ENCODE results near the gene PDE9A. TPM values are rescaled to one million over a fixed set of nuclear protein-coding genes. Genes with fewer than 3 reads are reported as not detected.

Gene PDE9A
- total and polyA plus RNA-seq, 2 of the 4 experiments (the other 2 are of a cell fraction) = 0.89 to 0.90 TPM

GRCh38 chr21:42660118-42660470 is 6.7 kb downstream of the PDE9A start:
- peaks cover 11% of the 10 kb centered on the region for H3K9me1 ChIP-seq (ENCODE audit: insufficient read depth, low read length)
- ATAC-seq (ENCODE audit: low read depth) (no peak), DNase-seq (no peak)
- no peak overlapping the region for H2AK5ac ChIP-seq (ENCODE audit: low read depth, low read length)
- no peak overlapping the region for H2BK5ac ChIP-seq (ENCODE audit: low read depth, low read length, poor library complexity, severe bottlenecking)
- no peaks in the 10 kb centered on the region for H3K9me3 ChIP-seq (ENCODE audit: control insufficient read depth, insufficient read depth, low read length)
- no peak overlapping the region for H3K9ac ChIP-seq (ENCODE audit: low read depth, low read length)
- no peak overlapping the region for H2BK15ac ChIP-seq (ENCODE audit: low read depth, low read length)
- no peak overlapping the region for H3K27ac ChIP-seq (ENCODE audit: insufficient read depth, low read length)
- no peak overlapping the region for H4K91ac ChIP-seq (ENCODE audit: insufficient read depth, low read depth, low read length)
- no peak overlapping the region for H3K18ac ChIP-seq (ENCODE audit: low read depth, low read length)
- H3K36me3 ChIP-seq (ENCODE audit: control insufficient read depth, insufficient read depth, low read length) = no peaks in the 10 kb centered on the region
- H4K8ac ChIP-seq (ENCODE audit: low read depth in 2 of 2, low read length in 2 of 2) = no peak overlapping the region
- H4K5ac ChIP-seq (ENCODE audit: low read depth, low read length) = no peak overlapping the region
- no peak overlapping the region for H2AFZ ChIP-seq (replicated peaks; ENCODE audit: low read length, poor library complexity)
- no peak overlapping the region for H3K4ac ChIP-seq (ENCODE audit: low read depth, low read length)
- 0 out of 4 replicates have a peak, but pooled peaks cover 0 to 8% of the 10 kb centered on the region in 2 experiments for H3K79me1 ChIP-seq (ENCODE audit: low read depth in 1 of 2, low read length in 2 of 2)
- ChIA-PET POLR2A (ENCODE audit: unreplicated experiment) (no interaction called here), CTCF (no interaction called here)
- H3K23ac ChIP-seq (ENCODE audit: low read depth, low read length) = no peak overlapping the region
- no peak overlapping the region for H3K14ac ChIP-seq (replicated peaks; ENCODE audit: low read depth, low read length)
- in situ Hi-C loops (cut with MboI; ENCODE audit: low sequenced_read_pairs) = no loop called here
- peaks cover 8% of the 10 kb centered on the region for H4K20me1 ChIP-seq (ENCODE audit: insufficient read depth, low read length)
- no peak overlapping the region for H3K4me3 ChIP-seq (ENCODE audit: insufficient read depth, low read depth, low read length)
- BruUV-seq (replicated peaks) = no TSS peak
- no peak overlapping the region for H2AK9ac ChIP-seq (replicated peaks; ENCODE audit: low read depth, low read length, poor library complexity)
- H3K56ac ChIP-seq (ENCODE audit: extremely low read depth, insufficient read depth, low read length) = no peak overlapping the region
- no peak overlapping the region for H2BK20ac ChIP-seq (ENCODE audit: low read depth, low read length)
- peaks cover 2% of the 10 kb centered on the region; the same call in 1 of the 2 replicates for H3K4me1 ChIP-seq (ENCODE audit: control insufficient read depth, insufficient read depth, low read length)
- TF ChIP-seq CHD1 (IDR thresholded peaks at IDR 0.05; ENCODE audit: low read depth, low read length) (no peak), RFX5 (IDR thresholded peaks at IDR 0.05; ENCODE audit: low read depth, low read length) (no peak), RCOR1 (IDR thresholded peaks at IDR 0.05; ENCODE audit: insufficient replicate concordance, low read length) (no peak), FOS (IDR thresholded peaks at IDR 0.05; ENCODE audit: low read depth, low read length) (no peak), MXI1 (IDR thresholded peaks at IDR 0.05; ENCODE audit: borderline replicate concordance, low read depth, low read length) (no peak), MAZ (IDR thresholded peaks at IDR 0.05; ENCODE audit: borderline replicate concordance, low read depth, low read length) (no peak), POLR2A (IDR thresholded peaks at IDR 0.05; ENCODE audit: low read depth, low read length) (no peak), RAD21 (IDR thresholded peaks at IDR 0.05; ENCODE audit: low read length) (no peak), MAFK (IDR thresholded peaks at IDR 0.05; ENCODE audit: low read depth, low read length) (no peak)
- TF ChIP-seq, protein P1, sequence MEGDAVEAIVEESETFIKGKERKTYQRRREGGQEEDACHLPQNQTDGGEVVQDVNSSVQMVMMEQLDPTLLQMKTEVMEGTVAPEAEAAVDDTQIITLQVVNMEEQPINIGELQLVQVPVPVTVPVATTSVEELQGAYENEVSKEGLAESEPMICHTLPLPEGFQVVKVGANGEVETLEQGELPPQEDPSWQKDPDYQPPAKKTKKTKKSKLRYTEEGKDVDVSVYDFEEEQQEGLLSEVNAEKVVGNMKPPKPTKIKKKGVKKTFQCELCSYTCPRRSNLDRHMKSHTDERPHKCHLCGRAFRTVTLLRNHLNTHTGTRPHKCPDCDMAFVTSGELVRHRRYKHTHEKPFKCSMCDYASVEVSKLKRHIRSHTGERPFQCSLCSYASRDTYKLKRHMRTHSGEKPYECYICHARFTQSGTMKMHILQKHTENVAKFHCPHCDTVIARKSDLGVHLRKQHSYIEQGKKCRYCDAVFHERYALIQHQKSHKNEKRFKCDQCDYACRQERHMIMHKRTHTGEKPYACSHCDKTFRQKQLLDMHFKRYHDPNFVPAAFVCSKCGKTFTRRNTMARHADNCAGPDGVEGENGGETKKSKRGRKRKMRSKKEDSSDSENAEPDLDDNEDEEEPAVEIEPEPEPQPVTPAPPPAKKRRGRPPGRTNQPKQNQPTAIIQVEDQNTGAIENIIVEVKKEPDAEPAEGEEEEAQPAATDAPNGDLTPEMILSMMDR (conservative IDR thresholded peaks at IDR 0.05; ENCODE audit: low read depth, low read length) = no peak
- TF ChIP-seq, protein P2, sequence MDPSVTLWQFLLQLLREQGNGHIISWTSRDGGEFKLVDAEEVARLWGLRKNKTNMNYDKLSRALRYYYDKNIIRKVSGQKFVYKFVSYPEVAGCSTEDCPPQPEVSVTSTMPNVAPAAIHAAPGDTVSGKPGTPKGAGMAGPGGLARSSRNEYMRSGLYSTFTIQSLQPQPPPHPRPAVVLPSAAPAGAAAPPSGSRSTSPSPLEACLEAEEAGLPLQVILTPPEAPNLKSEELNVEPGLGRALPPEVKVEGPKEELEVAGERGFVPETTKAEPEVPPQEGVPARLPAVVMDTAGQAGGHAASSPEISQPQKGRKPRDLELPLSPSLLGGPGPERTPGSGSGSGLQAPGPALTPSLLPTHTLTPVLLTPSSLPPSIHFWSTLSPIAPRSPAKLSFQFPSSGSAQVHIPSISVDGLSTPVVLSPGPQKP (IDR thresholded peaks at IDR 0.05; ENCODE audit: borderline replicate concordance, low read depth, low read length) = no peak
- TF ChIP-seq, protein P3, sequence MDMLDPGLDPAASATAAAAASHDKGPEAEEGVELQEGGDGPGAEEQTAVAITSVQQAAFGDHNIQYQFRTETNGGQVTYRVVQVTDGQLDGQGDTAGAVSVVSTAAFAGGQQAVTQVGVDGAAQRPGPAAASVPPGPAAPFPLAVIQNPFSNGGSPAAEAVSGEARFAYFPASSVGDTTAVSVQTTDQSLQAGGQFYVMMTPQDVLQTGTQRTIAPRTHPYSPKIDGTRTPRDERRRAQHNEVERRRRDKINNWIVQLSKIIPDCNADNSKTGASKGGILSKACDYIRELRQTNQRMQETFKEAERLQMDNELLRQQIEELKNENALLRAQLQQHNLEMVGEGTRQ (IDR thresholded peaks at IDR 0.05; ENCODE audit: low read depth, low read length) = no peak
- 77% methylated on average over 4 of the region's 8 CpGs; no CpG with 5 or more reads in 1 of the 2 experiments for WGBS, 2 experiments (ENCODE audit: extremely low coverage in 2 of 2, insufficient read length in 1 of 2)
- peaks cover 13% of the 10 kb centered on the region for H3K27me3 ChIP-seq (ENCODE audit: control insufficient read depth, insufficient read depth, low read length)
- intact Hi-C loops (cut with micrococcal nuclease) = no loop called here
- H3K4me2 ChIP-seq (ENCODE audit: low read depth, low read length) = no peak overlapping the region
- H2BK120ac ChIP-seq (ENCODE audit: low read depth, low read length) = no peak overlapping the region
- dilution Hi-C loops (cut with HindIII; ENCODE audit: low sequenced_read_pairs, unreplicated experiment) = no loop called here
